ENCODE data around the gene PRM1. TPM values are rescaled to one million over a fixed set of nuclear protein-coding genes. Genes with fewer than 3 reads are reported as not detected.

The PRM1 gene
- not detected for total RNA-seq

GRCh38 chr16:11280616-11281522, at the start of gene PRM1:
Gene PRM1 (minus strand): TSS chr16:11281330. CDS start chr16:11281238, 92 bp downstream.

GRCh38 chr16:11276143-11276895, 4.8 kb downstream of the PRM1 start, which contains the start of gene PRM2:
Gene PRM2 (minus strand): TSS chr16:11276480. CDS start chr16:11276370, 110 bp downstream.

GRCh38 chr16:11272921-11273720, 8.0 kb downstream of the PRM1 start, which contains the start of gene PRM3:
Gene PRM3 (minus strand): TSS chr16:11273629. CDS start chr16:11273595, 34 bp downstream.

GRCh38 chr16:11268921-11269375, 12.2 kb downstream of the PRM1 start, which contains the start of gene TNP2:
Gene TNP2 (minus strand): TSS chr16:11269325. CDS start chr16:11269262, 63 bp downstream.

GRCh38 chr16:11255737-11256660, 25.1 kb downstream of the PRM1 start, which contains the start of gene SOCS1:
Gene SOCS1 (minus strand): TSS chr16:11256204. CDS start chr16:11255478, 726 bp downstream.

Small RNA genes lying within 50 kb of the gene (small RNA-seq; reads per million reads assigned to genes)
- gene MIR548H2 (0 reads per million in 2 donors), gene RF00019 (0 reads per million in 2 donors), gene RF00554 (0 reads per million in 2 donors)

Other genes with a start within 250 kb of the PRM1 start
- 1 to 10 TPM; 1.7 to 2.7 TPM for gene SOCS1, start 25.1 kb downstream of the PRM1 start, total RNA-seq
- not detected for gene TNP2, start 12.0 kb downstream of the PRM1 start, total RNA-seq
- gene PRM3, start 7.7 kb downstream of the PRM1 start, total RNA-seq: not detected
- not detected for gene PRM2, start 4.8 kb downstream of the PRM1 start, total RNA-seq
- 10 to 100 TPM in 1 of 2 donors, 1 to 10 TPM in 1; 3.1 to 21.3 TPM for gene RMI2, start 64.1 kb upstream of the PRM1 start, total RNA-seq